Aorta (tissue), 5 donors: ENCODE measurements around the gene MLN. TPM values are rescaled to one million over a fixed set of nuclear protein-coding genes. Genes with fewer than 3 reads are reported as not detected.
A peak's percentile ranks its signal among the peaks of the same experiment; 100 is the strongest.
"Not testable (repeated sequence)": the region's sequence is repeated elsewhere in the genome, so short reads cannot be mapped to it uniquely, and the experiment has no call there.

Experiments used
- ATAC-seq: fragments of 200-7000 bp; cut with Tn5 transposase; one replicate; pipeline ENCODE4 v1.9.1; 2022; ENCODE audit warnings: moderate library complexity; ENCODE audit not compliant: low FRiP score
- DNase-seq, 2 donors: peaks; one replicate each; pipeline ENCODE4 v3.0.0-alpha.2; 2020
- H3K27ac ChIP-seq, 2 donors: one replicate each; pipeline ENCODE4 v1.5.1; 2013; ENCODE audit warnings: low read length in 2 of 2, mild to moderate bottlenecking in 2 of 2, moderate library complexity in 2 of 2, control low read depth in 1 of 2, inconsistent platforms in 1 of 2, low read depth in 1 of 2
- H3K27me3 ChIP-seq, 2 donors: one replicate each; pipeline ENCODE4 v1.6.1; 2013; ENCODE audit warnings: control low read depth in 1 of 2, low read length in 1 of 2, mild to moderate bottlenecking in 1 of 2, moderate library complexity in 1 of 2; ENCODE audit not compliant: insufficient read depth in 2 of 2, control insufficient read depth in 1 of 2
- H3K36me3 ChIP-seq, 2 donors: one replicate each; pipeline ENCODE4 v1.6.1; 2013; ENCODE audit warnings: control low read depth in 1 of 2, low read length in 1 of 2, mild to moderate bottlenecking in 1 of 2; ENCODE audit not compliant: insufficient read depth in 2 of 2, control insufficient read depth in 1 of 2
- H3K4me1 ChIP-seq, 2 donors: one replicate each; pipeline ENCODE4 v1.6.1; 2013; ENCODE audit warnings: low read length in 2 of 2, control low read depth in 1 of 2, mild to moderate bottlenecking in 1 of 2, moderate library complexity in 1 of 2; ENCODE audit not compliant: insufficient read depth in 2 of 2, control insufficient read depth in 1 of 2
- H3K4me3 ChIP-seq, 2 donors: one replicate each; pipeline ENCODE4 v1.5.1; 2013; ENCODE audit warnings: low read length in 2 of 2, control low read depth in 1 of 2, mild to moderate bottlenecking in 1 of 2
- H3K9me3 ChIP-seq: one replicate; pipeline ENCODE4 v1.6.1; 2013; ENCODE audit warnings: mild to moderate bottlenecking, low read length; ENCODE audit not compliant: control insufficient read depth
- WGBS, 2 donors: extraction: QIAGEN DNeasy Blood & Tissue Kit; methylation state at CpG; one replicate each; pipeline ENCODE4 v1.1.7; 2013; 5-methylcytosine and 5-hydroxymethylcytosine counted together
- intact Hi-C, 2 donors: fragments of 100-400 bp; cut with DNase I; formaldehyde crosslinking; loops; one replicate each; pipeline versions ENCODE4 v1.14.2 to v1.15.0; 2022
- polyA plus RNA-seq, 2 donors: library from polyadenylated mRNA; stranded (reverse); fragments of 200-250 nt; gene quantifications; one replicate each; pipeline ENCODE4 v1.2.3, GENCODE V29; 2013
- total RNA-seq, 2 donors: library from RNA; stranded (reverse); fragmentation: NEBNext Ultra II Directional; extraction: Animal tissue kit (Norgen Biotek cat#: 25700); gene quantifications; one replicate each; pipeline ENCODE4 v1.2.1, GENCODE V29; 2021
- donor health status: healthy with polysubstance abuse.
- donor health status: Bipolar disorder and iron deficiency.
- donor health status: DM: no; HTN: no; CAD: no.
- donor health status: DM: no; HTN: no; CAD: no.
- donor health status: DM: yes; HTN: yes; CAD: no.

MLN gene
- total and polyA plus RNA-seq, 4 donors, result 2.6 TPM; not detected in 3

DNA sequence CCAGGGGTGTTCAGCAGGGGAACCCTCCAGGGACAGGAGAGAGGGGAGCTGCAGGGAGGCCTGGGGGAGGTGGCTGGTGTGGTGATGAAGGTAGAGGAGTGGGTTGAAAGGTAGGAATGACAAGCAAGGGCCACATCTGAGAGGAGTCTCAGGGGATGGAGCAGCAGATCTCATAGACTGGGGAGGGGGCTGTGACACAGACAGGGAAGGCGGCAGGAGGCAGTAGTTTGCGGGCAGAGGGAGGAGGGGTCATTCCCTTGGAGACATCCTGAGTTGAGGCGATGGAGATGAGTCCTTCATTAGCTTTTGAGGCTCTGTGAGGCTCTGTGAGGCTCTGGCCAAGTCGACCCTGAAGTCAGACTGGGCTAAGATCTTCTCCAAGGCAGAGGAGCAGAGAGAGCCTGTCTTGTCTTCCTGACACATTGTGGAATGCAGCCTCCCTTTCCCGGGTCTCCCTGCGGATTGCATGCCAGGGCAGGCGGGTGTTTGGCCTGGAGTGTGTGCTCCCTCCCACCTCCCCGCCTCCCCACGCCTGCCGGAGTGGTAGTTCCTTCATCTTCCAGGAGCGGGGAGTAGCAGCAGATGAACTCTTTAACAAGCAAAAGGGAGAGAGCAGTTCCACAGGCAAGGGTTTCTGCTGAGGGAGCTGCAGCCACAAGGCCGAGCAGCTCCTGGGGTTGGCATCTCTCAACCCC, 34.3 kb upstream of the MLN start:
- Histone ChIP-seq H3K36me3 (no peaks in the 10 kb centered on the region), H3K27ac (no peak overlapping the region), H3K4me3 (no peak overlapping the region), H3K9me3 (peaks cover 2% of the 10 kb centered on the region), H3K4me1 (no peaks in the 10 kb centered on the region), H3K27me3 (no peaks in the 10 kb centered on the region)
- ATAC-seq (no peak), DNase-seq (no peak)
- 19 to 28% methylated on average over 12 of the region's 12 CpGs for WGBS, 2 donors
- intact Hi-C loops, result no loop called here

DNA sequence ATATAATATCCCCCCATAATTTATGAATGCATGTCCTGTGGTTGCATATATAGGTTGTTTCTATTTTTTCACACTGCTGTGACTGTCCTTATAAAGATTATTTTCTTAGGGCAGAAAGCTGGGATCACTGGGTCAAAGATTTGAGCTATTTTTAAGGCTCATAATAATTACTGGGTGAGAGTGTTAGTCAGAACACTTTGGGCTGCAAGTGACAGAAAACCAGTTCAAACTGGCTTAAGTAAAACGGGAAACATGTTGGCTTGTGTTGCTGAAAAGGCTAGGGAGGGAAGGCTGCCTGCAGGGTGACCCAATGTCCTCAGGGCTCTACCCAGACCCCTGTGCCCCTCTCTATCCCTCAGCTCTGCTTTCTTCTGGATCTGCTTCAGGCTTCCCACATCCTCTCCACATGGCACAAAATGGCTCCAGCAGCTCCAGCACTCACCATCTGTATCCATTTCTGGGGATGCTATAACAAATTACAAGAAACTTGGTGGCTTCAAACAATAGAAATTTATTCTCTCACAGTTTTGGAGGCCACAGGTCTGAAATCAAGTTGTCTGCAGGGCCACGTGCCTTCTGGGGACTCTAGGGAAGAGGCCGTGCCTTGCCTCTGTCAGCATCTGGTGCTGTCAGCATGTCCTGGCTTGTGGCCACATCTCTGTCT, 33.1 kb upstream of the MLN start:
- no peak for ATAC-seq
- WGBS, 2 donors, result 71 to 76% methylated on average over 3 of the region's 3 CpGs
- no peaks in the 10 kb centered on the region for H3K36me3 ChIP-seq
- H3K27ac ChIP-seq, result no peak overlapping the region
- intact Hi-C loops, result no loop called here
- no peaks in the 10 kb centered on the region for H3K4me1 ChIP-seq
- H3K9me3 ChIP-seq, result peaks cover 2% of the 10 kb centered on the region
- no peak for DNase-seq
- H3K27me3 ChIP-seq, result no peaks in the 10 kb centered on the region
- no peak overlapping the region for H3K4me3 ChIP-seq

- Histone ChIP-seq H3K27me3 (no peaks in the 10 kb centered on the region), H3K9me3 (peaks cover 2% of the 10 kb centered on the region), H3K36me3 (no peaks in the 10 kb centered on the region), H3K27ac (no peak overlapping the region), H3K4me1 (no peaks in the 10 kb centered on the region), H3K4me3 (no peak overlapping the region)
- intact Hi-C loops, result no loop called here
- no peak for ATAC-seq
- DNase-seq, result no peak
- WGBS, 2 donors, result 82 to 85% methylated on average over 22 of the region's 22 CpGs
Observed at GRCh38 chr6:33834401-33835392, 30.9 kb upstream of the MLN start.

DNA sequence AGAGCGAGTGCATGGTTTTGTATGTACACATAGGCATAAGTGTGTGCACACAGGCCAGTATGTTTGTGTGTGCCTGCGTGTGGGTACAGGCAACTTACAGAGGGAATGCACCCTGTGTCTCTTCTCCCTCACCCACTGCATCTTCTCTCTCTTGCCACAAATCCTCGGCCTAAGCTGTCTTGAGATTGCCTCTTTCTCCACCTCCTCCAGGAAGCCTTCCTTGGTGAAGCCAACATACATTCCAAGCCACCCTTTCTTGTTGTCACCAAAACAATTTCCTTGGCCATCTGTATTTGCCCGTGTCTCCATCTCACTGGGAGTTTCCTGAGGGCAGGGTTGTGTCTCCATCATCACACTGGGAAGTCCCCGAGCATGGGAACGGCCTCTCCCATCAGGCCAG, 29.8 kb upstream of the MLN start:
- intact Hi-C loops, result no loop called here
- Histone ChIP-seq H3K27ac (no peak overlapping the region), H3K9me3 (peaks cover 2% of the 10 kb centered on the region), H3K4me3 (no peak overlapping the region), H3K27me3 (no peaks in the 10 kb centered on the region), H3K4me1 (no peaks in the 10 kb centered on the region), H3K36me3 (no peaks in the 10 kb centered on the region)
- no peak for ATAC-seq
- WGBS, 2 donors, result 85 to 87% methylated on average over 6 of the region's 6 CpGs
- DNase-seq, result no peak

DNA sequence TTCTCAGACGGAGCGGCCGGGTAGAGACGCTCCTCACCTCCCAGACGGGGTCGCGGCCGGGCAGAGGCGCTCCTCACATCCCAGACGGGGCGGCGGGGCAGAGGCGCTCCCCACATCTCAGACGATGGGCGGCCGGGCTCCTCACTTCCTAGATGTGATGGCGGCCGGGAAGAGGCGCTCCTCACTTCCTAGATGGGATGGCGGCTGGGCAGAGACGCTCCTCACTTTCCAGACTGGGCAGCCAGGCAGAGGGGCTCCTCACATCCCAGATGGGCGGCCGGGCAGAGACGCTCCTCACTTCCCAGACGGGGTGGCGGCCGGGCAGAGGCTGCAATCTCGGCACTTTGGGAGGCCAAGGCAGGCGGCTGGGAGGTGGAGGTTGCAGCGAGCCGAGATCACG, 29.0 kb upstream of the MLN start:
- ATAC-seq, DNase-seq, H3K4me3 ChIP-seq, H3K27me3 ChIP-seq, H3K36me3 ChIP-seq, H3K9me3 ChIP-seq, H3K4me1 ChIP-seq, intact Hi-C loops, H3K27ac ChIP-seq: not testable (repeated sequence)
- 93 to 97% methylated on average over 12 to 28 of the region's 32 CpGs for WGBS, 2 donors

DNA sequence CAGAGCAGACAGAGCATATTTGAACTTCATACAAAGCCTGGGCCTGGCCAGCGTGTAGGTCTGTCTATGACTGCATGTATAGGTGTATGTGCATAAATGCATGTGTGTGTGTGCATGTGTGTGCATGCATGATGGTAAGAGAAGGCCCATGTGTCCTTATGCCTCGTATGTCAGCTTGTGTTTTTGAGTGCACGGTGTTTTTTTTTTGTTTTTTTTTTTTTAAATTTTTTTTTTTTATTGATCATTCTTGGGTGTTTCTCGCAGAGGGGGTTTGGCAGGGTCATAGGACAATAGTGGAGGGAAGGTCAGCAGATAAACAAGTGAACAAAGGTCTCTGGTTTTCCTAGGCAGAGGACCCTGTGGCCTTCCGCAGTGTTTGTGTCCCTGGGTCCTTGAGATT, 27.9 kb upstream of the MLN start:
- DNase-seq, H3K4me1 ChIP-seq, H3K27me3 ChIP-seq, intact Hi-C loops, ATAC-seq, H3K9me3 ChIP-seq, H3K27ac ChIP-seq, H3K4me3 ChIP-seq, H3K36me3 ChIP-seq: not testable (repeated sequence)
- 73 to 84% methylated on average over 4 of the region's 5 CpGs for WGBS, 2 donors

DNA sequence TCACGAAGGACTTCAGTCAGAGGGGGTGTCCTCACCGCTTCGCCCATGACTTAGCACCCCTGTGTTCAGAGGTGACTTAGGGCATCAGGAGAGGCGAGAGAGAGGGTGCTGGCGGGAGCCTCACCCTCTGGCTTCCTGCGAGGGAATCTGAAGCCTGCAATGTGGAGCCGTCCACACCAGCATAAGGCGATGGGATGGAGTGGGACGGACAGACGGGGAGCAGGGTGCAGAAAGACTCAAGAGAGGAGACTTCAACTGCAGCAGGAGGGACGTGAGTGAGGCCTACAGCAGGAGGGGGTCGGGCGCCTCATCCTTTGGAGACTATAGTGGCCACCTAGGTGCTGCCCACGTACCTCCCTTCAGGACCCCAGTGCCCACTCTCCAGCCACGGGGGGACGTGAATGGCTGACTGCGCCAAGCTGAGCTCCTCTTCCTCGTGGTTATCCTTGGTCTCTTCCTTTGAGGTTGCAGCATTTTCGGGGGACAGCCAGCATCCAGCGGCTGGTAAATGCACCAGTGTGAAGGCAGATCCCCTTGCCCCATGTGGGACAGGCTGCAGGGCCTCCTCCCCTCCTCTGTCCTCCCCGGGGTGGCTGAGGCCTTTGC, 26.9 kb upstream of the MLN start:
- Histone ChIP-seq H3K27ac (no peak overlapping the region), H3K27me3 (no peaks in the 10 kb centered on the region), H3K4me3 (no peak overlapping the region), H3K4me1 (no peaks in the 10 kb centered on the region), H3K9me3 (no peaks in the 10 kb centered on the region), H3K36me3 (no peaks in the 10 kb centered on the region)
- WGBS, 2 donors, result 74% methylated on average over 21 of the region's 21 CpGs
- intact Hi-C loops, result no loop called here
- DNase-seq (no peak), ATAC-seq (peak; percentile 19)
